BJ (cell line): ENCODE results near the gene ARMC2. TPM values are rescaled to one million over a fixed set of nuclear protein-coding genes. Genes with fewer than 3 reads are reported as not detected.
A peak's percentile ranks its signal among the peaks of the same experiment; 100 is the strongest.

ENCODE experiments used
- CTCF ChIA-PET: fragments of 350-600 bp; formaldehyde crosslinking; extraction: SDS; loops from one replicate; lab custom pipeline; 2021; ENCODE audit warnings: antibody characterized with exemption, inconsistent platforms; lab: Yijun Ruan, JAX
- POLR2A ChIA-PET: fragments of 300-600 bp; sonication (Branson Sonifier 250); formaldehyde crosslinking; extraction: SDS; loops from one replicate; lab custom pipeline; 2021; ENCODE audit warnings: antibody characterized with exemption; lab: Charles Lee
- DNase-seq: peaks from one replicate; pipeline ENCODE4 v3.0.0-alpha.2; 2011; ENCODE audit warnings: low read depth
- H3K27me3 ChIP-seq: 2 replicates; pipeline ENCODE4 v1.6.0; 2011; ENCODE audit warnings: low read length; ENCODE audit not compliant: control insufficient read depth, insufficient read depth
- H3K36me3 ChIP-seq: 2 replicates; pipeline ENCODE4 v1.5.1; 2011; ENCODE audit warnings: low read length; ENCODE audit not compliant: control insufficient read depth, insufficient read depth
- H3K4me3 ChIP-seq: 2 replicates; pipeline ENCODE4 v1.5.1; 2011; ENCODE audit warnings: low read depth, mild to moderate bottlenecking, control low read depth, low read length
- polyA plus RNA-seq: library from polyadenylated mRNA; depleted of rRNA; stranded (reverse); fragments of >200 nt; gene quantifications from 2 replicates; pipeline ENCODE4 v1.2.3, GENCODE V29; 2011
- TF ChIP-seq, protein P1 (sequence below): IDR thresholded peaks from 2 replicates; pipeline ENCODE4 v1.5.1; 2011; ENCODE audit warnings: low read depth, mild to moderate bottlenecking, control low read depth, inconsistent platforms, low read length, moderate library complexity; ENCODE audit not compliant: insufficient read depth

Gene ARMC2
- polyA plus RNA-seq, 1 experiment, result 2.4 TPM

DNA sequence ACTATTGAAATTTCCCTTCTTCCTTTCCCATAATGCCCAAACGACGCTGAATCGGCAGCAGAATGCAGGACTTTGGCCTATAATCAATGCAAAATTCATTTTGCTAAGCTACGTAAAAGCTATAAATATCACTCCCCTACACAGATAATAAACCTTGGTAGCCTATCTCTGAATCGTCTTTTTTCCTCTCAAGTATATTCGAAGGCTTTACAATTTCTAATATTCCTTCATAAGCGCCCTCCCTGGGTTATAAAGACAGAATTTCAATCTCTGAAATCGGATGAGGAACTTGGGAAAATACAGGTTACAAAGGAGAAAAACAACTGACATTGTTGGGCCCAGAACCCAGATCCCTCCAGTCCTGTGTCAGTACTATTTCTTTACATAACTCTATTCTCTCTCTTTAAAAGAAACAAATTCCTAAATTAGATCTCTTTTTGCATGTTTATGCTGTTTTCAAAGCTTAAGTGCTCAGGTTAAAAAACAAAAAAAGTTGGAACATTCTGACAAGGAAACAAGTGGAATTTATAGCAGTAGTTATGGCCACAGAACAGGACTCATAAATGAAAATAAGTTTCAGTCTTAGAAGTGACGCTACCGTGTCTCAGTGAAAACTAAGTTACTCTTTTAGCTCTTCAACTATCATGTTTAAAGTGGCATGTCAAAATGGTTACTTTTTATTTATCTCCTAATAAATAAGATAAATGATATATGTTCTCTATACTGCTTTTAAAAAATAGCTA lies 161.9 kb downstream of the ARMC2 start:
- ChIA-PET POLR2A (no interaction called here), CTCF (interaction anchor here (1.0 to 1.6 kb wide), 3 partner anchors 14 to 279 kb away, joined by 3 to 4 read pairs (median 3); no protein-coding TSS in a partner anchor)
- no peaks in the 10 kb centered on the region for H3K27me3 ChIP-seq
- DNase-seq, result no peak
- H3K36me3 ChIP-seq, result no peaks in the 10 kb centered on the region
- TF ChIP-seq, protein P1, sequence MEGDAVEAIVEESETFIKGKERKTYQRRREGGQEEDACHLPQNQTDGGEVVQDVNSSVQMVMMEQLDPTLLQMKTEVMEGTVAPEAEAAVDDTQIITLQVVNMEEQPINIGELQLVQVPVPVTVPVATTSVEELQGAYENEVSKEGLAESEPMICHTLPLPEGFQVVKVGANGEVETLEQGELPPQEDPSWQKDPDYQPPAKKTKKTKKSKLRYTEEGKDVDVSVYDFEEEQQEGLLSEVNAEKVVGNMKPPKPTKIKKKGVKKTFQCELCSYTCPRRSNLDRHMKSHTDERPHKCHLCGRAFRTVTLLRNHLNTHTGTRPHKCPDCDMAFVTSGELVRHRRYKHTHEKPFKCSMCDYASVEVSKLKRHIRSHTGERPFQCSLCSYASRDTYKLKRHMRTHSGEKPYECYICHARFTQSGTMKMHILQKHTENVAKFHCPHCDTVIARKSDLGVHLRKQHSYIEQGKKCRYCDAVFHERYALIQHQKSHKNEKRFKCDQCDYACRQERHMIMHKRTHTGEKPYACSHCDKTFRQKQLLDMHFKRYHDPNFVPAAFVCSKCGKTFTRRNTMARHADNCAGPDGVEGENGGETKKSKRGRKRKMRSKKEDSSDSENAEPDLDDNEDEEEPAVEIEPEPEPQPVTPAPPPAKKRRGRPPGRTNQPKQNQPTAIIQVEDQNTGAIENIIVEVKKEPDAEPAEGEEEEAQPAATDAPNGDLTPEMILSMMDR, result no peak
- peak overlapping the region; percentile 93 for H3K4me3 ChIP-seq

DNA sequence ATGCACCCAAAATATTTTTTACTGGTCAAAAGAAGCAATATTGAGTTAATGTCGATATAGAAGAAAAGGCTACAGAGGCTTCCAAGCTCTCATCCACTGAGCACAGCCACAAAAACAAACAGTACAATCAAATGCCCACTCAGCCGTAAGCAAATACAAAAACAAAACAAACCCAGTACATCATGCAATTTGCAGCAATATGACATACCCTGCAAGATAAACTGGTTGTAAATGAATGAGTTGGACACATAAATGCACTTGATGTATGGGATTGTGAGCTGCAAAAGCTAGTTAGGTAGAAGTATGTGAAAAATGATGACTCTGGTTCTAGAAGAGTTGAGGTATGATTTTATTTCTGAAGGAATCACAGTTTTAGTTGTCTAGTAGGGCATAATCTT lies 162.5 kb downstream of the ARMC2 start:
- TF ChIP-seq, protein P1, result no peak
- POLR2A ChIA-PET, result no interaction called here
- no peak for DNase-seq
- no peak overlapping the region for H3K4me3 ChIP-seq
- CTCF ChIA-PET, result interaction anchor here (1.0 to 1.3 kb wide), 2 partner anchors 66 to 279 kb away, joined by 3 read pairs; no protein-coding TSS in a partner anchor
- no peaks in the 10 kb centered on the region for H3K36me3 ChIP-seq
- no peaks in the 10 kb centered on the region for H3K27me3 ChIP-seq

DNA sequence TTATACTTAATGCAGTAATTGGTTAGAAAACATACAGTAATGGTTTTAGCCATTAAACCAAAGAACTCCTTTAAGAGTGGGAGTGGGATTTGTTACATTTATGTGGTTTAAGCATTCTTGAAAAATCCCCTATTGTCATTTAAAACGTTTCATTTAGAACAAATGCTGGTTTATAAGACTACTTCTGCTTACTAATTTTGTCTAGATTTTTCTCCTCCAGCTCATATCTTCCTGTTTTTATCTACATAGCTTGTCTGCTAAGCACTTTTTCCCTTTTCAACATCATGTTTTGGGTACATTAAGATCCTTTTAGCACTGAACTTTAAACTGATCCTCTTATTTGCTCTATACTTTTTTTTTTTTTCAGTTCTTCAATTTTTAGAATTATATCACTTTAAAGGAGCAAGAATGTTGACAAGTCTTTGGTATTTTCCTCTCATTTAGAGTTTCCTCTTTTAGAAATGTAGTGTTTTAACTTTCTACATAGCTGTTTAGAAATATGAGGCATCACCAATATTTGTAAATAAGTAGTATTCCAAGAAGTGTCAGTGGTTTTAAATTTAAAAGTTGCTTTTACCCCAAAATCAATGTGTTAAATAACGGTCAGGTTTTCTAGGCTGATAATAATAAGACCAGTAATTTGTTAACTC lies 165.6 kb downstream of the ARMC2 start:
- POLR2A ChIA-PET, result no interaction called here

DNA sequence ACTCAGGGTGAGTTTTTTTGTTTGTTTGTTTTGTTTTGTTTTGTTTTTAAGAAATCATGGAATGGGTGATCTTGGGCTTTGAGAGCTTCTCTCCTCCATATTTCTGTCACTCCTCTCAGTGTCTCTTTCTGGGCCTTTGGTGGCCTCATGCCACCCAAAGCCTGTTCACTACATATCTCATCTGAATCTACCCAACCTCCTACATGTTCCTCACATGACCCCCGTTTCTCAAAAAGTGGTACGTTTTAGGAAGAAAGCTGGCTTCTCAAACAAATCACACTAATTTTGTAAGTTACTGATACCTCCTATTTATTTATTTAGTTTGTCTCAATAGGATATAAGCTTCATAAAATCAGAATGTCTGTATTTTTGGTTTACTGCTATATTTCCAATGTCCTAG lies 166.4 kb downstream of the ARMC2 start:
- no peaks in the 10 kb centered on the region for H3K36me3 ChIP-seq
- ChIA-PET POLR2A (no interaction called here), CTCF (interaction anchor here (0.7 to 0.9 kb wide), 3 partner anchors 11 to 456 kb away, joined by 3 to 7 read pairs (median 4); no protein-coding TSS in a partner anchor)
- no peak for DNase-seq
- TF ChIP-seq, protein P1, result no peak
- no peak overlapping the region for H3K4me3 ChIP-seq
- no peaks in the 10 kb centered on the region for H3K27me3 ChIP-seq

More for the DNA sequence above, 165.6 kb downstream of the ARMC2 start:
- Histone ChIP-seq H3K4me3 (no peak overlapping the region), H3K36me3 (no peaks in the 10 kb centered on the region), H3K27me3 (no peaks in the 10 kb centered on the region)
- TF ChIP-seq, protein P1, result no peak
- CTCF ChIA-PET, result interaction anchor here (1.5 kb wide), 1 partner anchor 27 kb away, joined by 3 read pairs; no protein-coding TSS in a partner anchor
- no peak for DNase-seq

DNA sequence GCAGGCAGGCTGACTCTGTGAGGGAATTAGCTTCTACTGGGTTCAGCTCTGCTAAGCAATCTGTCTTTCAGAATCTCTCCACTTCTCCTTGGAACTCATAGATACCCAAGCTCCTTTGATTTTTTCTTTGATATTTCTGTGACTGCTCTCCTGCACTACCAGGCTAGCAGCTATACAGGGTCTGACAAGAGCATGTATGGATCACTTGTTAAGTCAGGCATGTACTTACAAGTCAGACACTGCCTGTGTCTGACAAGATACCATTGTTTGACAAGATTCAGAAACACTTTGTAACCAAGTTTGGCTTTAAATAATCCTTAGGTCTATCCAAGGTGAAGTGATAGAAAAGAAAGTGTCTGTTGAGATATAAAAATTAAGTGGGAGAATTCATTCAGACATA lies 167.0 kb downstream of the ARMC2 start:
- H3K27me3 ChIP-seq, result no peaks in the 10 kb centered on the region
- DNase-seq, result no peak
- TF ChIP-seq, protein P1, result no peak
- H3K36me3 ChIP-seq, result no peaks in the 10 kb centered on the region
- H3K4me3 ChIP-seq, result no peak overlapping the region
- CTCF ChIA-PET, result interaction anchor here (0.7 to 0.9 kb wide), 2 partner anchors 11 to 13 kb away, joined by 4 to 7 read pairs; no protein-coding TSS in a partner anchor
- POLR2A ChIA-PET, result no interaction called here
